Measurements from ENCODE around the gene TMEM185B.

TMEM185B gene

DNA sequence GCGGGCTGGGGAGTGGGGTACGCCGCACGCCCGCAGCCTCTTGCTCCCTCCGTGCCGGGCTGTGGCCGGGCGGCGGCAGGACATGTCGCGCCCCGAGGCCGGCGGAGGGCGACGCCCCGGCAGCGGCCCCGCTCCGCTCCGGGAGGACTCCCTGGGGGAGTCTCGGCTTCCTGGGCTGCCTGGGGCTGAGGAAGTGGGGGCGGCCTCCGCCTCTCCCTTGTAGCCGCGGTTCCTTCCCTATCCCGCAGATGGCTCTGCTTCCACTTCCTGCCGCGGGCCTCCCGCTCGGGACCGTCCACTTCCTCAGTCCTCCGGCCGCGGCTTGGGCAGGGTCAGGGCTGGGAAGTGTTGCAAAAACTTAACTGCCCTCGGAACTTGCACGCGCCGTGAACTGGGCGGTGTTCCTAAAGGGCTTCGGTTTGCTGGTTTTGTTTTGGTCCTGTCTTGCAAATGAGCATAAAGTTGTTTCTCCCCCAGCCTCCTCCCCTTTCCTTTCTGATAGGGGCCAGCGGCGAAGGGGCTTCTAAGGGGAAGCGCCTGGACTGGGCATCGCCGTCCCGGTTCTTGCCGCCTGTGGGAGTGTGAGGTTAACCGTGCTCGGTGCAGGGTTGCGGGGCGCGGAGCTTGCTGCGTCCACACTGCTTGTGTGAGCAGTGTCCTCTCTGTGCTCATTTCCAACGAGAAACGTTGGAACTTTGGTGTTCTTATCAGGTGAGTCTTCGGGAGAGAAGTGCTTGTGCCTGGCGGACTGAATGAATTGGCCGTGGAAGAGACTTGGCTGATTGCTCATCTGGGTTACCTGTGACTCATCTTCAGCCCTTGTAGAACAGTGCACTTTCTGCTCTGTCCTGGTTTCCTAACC is 30.1 kb upstream of the TMEM185B start:
- TF ChIP-seq, protein P1, sequence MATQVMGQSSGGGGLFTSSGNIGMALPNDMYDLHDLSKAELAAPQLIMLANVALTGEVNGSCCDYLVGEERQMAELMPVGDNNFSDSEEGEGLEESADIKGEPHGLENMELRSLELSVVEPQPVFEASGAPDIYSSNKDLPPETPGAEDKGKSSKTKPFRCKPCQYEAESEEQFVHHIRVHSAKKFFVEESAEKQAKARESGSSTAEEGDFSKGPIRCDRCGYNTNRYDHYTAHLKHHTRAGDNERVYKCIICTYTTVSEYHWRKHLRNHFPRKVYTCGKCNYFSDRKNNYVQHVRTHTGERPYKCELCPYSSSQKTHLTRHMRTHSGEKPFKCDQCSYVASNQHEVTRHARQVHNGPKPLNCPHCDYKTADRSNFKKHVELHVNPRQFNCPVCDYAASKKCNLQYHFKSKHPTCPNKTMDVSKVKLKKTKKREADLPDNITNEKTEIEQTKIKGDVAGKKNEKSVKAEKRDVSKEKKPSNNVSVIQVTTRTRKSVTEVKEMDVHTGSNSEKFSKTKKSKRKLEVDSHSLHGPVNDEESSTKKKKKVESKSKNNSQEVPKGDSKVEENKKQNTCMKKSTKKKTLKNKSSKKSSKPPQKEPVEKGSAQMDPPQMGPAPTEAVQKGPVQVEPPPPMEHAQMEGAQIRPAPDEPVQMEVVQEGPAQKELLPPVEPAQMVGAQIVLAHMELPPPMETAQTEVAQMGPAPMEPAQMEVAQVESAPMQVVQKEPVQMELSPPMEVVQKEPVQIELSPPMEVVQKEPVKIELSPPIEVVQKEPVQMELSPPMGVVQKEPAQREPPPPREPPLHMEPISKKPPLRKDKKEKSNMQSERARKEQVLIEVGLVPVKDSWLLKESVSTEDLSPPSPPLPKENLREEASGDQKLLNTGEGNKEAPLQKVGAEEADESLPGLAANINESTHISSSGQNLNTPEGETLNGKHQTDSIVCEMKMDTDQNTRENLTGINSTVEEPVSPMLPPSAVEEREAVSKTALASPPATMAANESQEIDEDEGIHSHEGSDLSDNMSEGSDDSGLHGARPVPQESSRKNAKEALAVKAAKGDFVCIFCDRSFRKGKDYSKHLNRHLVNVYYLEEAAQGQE (IDR thresholded peaks at IDR 0.05; ENCODE audit: insufficient replicate concordance, low read depth) = no peak
- TF ChIP-seq GABPA (IDR thresholded peaks at IDR 0.05; ENCODE audit: low read depth) (no peak), SPI1 (IDR thresholded peaks at IDR 0.05; ENCODE audit: borderline replicate concordance, low read depth) (peak; percentile 95), POLR2AphosphoS5 (IDR thresholded peaks at IDR 0.05; ENCODE audit: low read depth) (no peak; the same call in 1 of the 2 replicates)
- TF ChIP-seq, protein P2, sequence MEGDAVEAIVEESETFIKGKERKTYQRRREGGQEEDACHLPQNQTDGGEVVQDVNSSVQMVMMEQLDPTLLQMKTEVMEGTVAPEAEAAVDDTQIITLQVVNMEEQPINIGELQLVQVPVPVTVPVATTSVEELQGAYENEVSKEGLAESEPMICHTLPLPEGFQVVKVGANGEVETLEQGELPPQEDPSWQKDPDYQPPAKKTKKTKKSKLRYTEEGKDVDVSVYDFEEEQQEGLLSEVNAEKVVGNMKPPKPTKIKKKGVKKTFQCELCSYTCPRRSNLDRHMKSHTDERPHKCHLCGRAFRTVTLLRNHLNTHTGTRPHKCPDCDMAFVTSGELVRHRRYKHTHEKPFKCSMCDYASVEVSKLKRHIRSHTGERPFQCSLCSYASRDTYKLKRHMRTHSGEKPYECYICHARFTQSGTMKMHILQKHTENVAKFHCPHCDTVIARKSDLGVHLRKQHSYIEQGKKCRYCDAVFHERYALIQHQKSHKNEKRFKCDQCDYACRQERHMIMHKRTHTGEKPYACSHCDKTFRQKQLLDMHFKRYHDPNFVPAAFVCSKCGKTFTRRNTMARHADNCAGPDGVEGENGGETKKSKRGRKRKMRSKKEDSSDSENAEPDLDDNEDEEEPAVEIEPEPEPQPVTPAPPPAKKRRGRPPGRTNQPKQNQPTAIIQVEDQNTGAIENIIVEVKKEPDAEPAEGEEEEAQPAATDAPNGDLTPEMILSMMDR (IDR thresholded peaks at IDR 0.05; ENCODE audit: insufficient read depth, low read length) = no peak
- peak overlapping the region; percentile 71 for H3K27ac ChIP-seq (replicated peaks)
- H3K4me3 ChIP-seq (replicated peaks; ENCODE audit: insufficient read depth, low read length) = peak overlapping the region; percentile 72
- no peaks in the 10 kb centered on the region for H3K27me3 ChIP-seq (ENCODE audit: insufficient read depth, poor library complexity, severe bottlenecking)
- peak; percentile 85 to 89 for DNase-seq (ENCODE audit: low read depth in 1 of 2, low spot score in 1 of 2)

DNA sequence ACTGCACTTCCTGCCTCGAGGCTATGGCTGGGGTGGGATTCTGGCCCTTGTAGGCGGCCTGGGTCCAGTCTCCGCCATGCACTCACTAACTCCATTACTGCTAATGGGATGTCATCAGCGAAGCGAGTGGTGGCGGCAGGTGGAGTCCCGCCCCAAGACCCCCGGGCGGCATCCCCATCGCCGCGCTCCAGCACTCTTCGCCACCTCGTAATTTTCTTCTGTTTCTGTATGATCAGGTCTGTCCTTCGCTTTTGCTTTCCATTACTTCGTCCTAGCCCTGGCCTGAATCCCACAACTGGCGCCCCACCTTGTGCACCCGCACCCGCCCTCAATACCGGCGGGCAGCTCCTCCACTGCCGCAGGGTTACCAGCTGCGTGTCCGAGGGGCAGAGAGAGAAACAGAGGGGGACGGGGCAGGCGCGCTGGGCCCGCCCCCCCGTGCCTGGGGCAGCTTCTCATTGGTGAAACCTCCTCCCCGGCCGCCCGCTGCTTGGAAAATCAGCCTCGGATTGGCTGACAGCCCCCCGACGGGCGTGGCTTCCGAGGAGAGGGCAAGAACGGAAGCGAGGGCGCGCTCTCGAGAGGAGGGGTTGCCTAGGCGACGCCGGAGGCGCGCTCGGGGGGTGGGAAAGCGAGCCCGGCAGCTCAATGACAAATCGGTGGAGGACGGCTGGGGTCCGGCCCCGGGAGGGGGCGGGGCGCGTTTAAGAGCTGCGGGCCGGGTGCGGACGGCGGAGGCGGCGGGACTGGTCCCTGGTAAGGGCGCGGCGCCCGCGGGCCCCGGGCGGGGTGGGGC is 29.2 kb upstream of the TMEM185B start, which contains the start of gene RALB:
Gene RALB, plus strand, starts transcription at position 628 of the 796 bp plus-strand sequence. CDS start 25,813 bp downstream, outside the sequence.
- TF ChIP-seq POLR2AphosphoS5 (IDR thresholded peaks at IDR 0.05; ENCODE audit: low read depth) = 0 out of 2 replicates have a peak, but pooled peaks have one; percentile 21
- TF ChIP-seq, protein P2 (IDR thresholded peaks at IDR 0.05; ENCODE audit: insufficient read depth, low read length) = no peak
- Histone ChIP-seq H3K4me3 (replicated peaks; ENCODE audit: insufficient read depth, low read length) (peak within 1 kb of the TSS; percentile 72), H3K27me3 (ENCODE audit: insufficient read depth, poor library complexity, severe bottlenecking) (no peaks in the 10 kb centered on the region), H3K27ac (replicated peaks) (peak within 1 kb of the TSS; percentile 71)
- DNase-seq (ENCODE audit: low read depth in 1 of 2, low spot score in 1 of 2) = peak; percentile 95 to 99

DNA sequence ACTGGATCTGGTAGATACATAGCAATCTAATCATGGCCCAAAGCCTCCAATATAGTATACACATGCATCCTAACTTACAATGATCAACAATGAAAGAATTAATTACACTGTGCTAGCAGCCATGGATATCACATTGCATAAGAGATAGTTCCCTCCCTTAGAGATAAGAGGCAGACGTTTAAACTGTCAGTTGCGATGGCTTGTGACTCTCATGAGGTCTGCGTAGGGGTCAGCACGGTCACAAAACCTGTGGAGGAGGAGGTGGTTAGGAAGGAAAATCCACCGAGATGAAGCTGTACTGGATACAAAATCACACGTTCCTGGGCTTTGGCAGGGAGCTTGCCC is 28.7 kb upstream of the TMEM185B start:
- no peaks in the 10 kb centered on the region for H3K27me3 ChIP-seq (ENCODE audit: insufficient read depth, poor library complexity, severe bottlenecking)
- peak overlapping the region; percentile 71 for H3K27ac ChIP-seq (replicated peaks)
- TF ChIP-seq GABPA (IDR thresholded peaks at IDR 0.05; ENCODE audit: low read depth) (no peak), SPI1 (IDR thresholded peaks at IDR 0.05; ENCODE audit: borderline replicate concordance, low read depth) (no peak), POLR2AphosphoS5 (IDR thresholded peaks at IDR 0.05; ENCODE audit: low read depth) (no peak)
- TF ChIP-seq, protein P2 (IDR thresholded peaks at IDR 0.05; ENCODE audit: insufficient read depth, low read length) = no peak
- TF ChIP-seq, protein P1 (IDR thresholded peaks at IDR 0.05; ENCODE audit: insufficient replicate concordance, low read depth) = no peak
- DNase-seq (ENCODE audit: low read depth in 1 of 2, low spot score in 1 of 2) = peak in 1 of 2 experiments; percentile 42
- peak overlapping the region; percentile 72 for H3K4me3 ChIP-seq (replicated peaks; ENCODE audit: insufficient read depth, low read length)

All from HL-60 (cell line).